DOHH2 (cell line): ENCODE data around the gene RHOU.

Experiments
- H3F3A ChIP-seq: fragments of 200-600 bp; sonication (generic), shearing (Covaris generic); 2 replicates; pipeline ENCODE4 v1.6.0; 2016; ENCODE audit warnings: antibody characterized with exemption, mild to moderate bottlenecking; ENCODE audit not compliant: control insufficient read depth, insufficient read depth
- H3K27ac ChIP-seq: fragments of 200-600 bp; sonication (generic); 2 replicates; pipeline ENCODE4 v1.5.1; 2014; ENCODE audit warnings: low read depth, mild to moderate bottlenecking, low read length, moderate library complexity
- H3K27me3 ChIP-seq: fragments of 200-600 bp; sonication (generic); 2 replicates; pipeline ENCODE4 v1.6.1; 2014; ENCODE audit warnings: mild to moderate bottlenecking, low read length, mixed read lengths; ENCODE audit not compliant: control insufficient read depth
- H3K36me3 ChIP-seq: fragments of 200-600 bp; sonication (generic); 2 replicates; pipeline ENCODE4 v1.6.1; 2014; ENCODE audit warnings: mild to moderate bottlenecking, low read length, moderate library complexity, mixed read lengths; ENCODE audit not compliant: control insufficient read depth
- H3K4me1 ChIP-seq: fragments of 200-600 bp; sonication (generic); 2 replicates; pipeline ENCODE4 v1.6.1; 2014; ENCODE audit warnings: mild to moderate bottlenecking, low read length, mixed read lengths; ENCODE audit not compliant: control insufficient read depth
- H3K4me2 ChIP-seq: fragments of 200-600 bp; sonication (generic); 2 replicates; pipeline ENCODE4 v1.6.0; 2014; ENCODE audit warnings: mild to moderate bottlenecking, low read length, moderate library complexity
- H3K4me3 ChIP-seq: fragments of 200-600 bp; sonication (generic); 2 replicates; pipeline ENCODE4 v1.5.1; 2014; ENCODE audit warnings: mild to moderate bottlenecking, low read length, mixed read lengths
- H3K79me2 ChIP-seq: fragments of 200-600 bp; sonication (generic); 2 replicates; pipeline ENCODE4 v1.6.1; 2014; ENCODE audit warnings: mild to moderate bottlenecking, low read length, mixed read lengths; ENCODE audit not compliant: control insufficient read depth
- H3K9me2 ChIP-seq: fragments of 200-600 bp; sonication (generic); replicated peaks from 2 replicates; pipeline ENCODE4 v1.6.1; 2014; ENCODE audit warnings: mild to moderate bottlenecking, low read length, mixed read lengths; ENCODE audit not compliant: control insufficient read depth
- H3K9me3 ChIP-seq: fragments of 200-600 bp; sonication (generic); 2 replicates; pipeline ENCODE4 v1.6.1; 2014; ENCODE audit warnings: antibody characterized with exemption, low read length, mixed read lengths; ENCODE audit not compliant: control insufficient read depth, insufficient read depth
- H4K20me1 ChIP-seq: fragments of 200-600 bp; sonication (generic); 2 replicates; pipeline ENCODE4 v1.6.0; 2014; ENCODE audit warnings: low read depth, mild to moderate bottlenecking, antibody characterized with exemption, low read length, moderate library complexity; ENCODE audit not compliant: control insufficient read depth, insufficient read depth
- EZH2phosphoT487 ChIP-seq: fragments of 200-600 bp; sonication (generic); IDR thresholded peaks from 2 replicates; pipeline ENCODE4 v1.6.1; 2017; ENCODE audit warnings: borderline replicate concordance, mild to moderate bottlenecking, antibody characterized with exemption, low read length, moderate library complexity, mixed read lengths
- TF ChIP-seq, protein P1 (sequence below): fragments of 200-600 bp; sonication (generic); IDR thresholded peaks from one replicate; pipeline ENCODE4 v1.5.1; 2014; ENCODE audit warnings: antibody characterized with exemption, mild to moderate bottlenecking, low read depth, low read length; ENCODE audit not compliant: poor library complexity, severe bottlenecking

RHOU gene

GRCh38 chr1:228795596-228795995, 60.3 kb downstream of the RHOU start:
- H3K27ac ChIP-seq = no peak overlapping the region
- H3K4me2 ChIP-seq = no peak overlapping the region
- H3K27me3 ChIP-seq = peaks cover 9% of the 10 kb centered on the region
- H3F3A ChIP-seq = no peaks in the 10 kb centered on the region
- H3K9me3 ChIP-seq = no peaks in the 10 kb centered on the region
- H4K20me1 ChIP-seq = no peaks in the 10 kb centered on the region
- no peaks in the 10 kb centered on the region for H3K4me1 ChIP-seq
- no peak overlapping the region for H3K4me3 ChIP-seq
- no peaks in the 10 kb centered on the region for H3K9me2 ChIP-seq
- no peaks in the 10 kb centered on the region for H3K79me2 ChIP-seq
- TF ChIP-seq, protein P1, sequence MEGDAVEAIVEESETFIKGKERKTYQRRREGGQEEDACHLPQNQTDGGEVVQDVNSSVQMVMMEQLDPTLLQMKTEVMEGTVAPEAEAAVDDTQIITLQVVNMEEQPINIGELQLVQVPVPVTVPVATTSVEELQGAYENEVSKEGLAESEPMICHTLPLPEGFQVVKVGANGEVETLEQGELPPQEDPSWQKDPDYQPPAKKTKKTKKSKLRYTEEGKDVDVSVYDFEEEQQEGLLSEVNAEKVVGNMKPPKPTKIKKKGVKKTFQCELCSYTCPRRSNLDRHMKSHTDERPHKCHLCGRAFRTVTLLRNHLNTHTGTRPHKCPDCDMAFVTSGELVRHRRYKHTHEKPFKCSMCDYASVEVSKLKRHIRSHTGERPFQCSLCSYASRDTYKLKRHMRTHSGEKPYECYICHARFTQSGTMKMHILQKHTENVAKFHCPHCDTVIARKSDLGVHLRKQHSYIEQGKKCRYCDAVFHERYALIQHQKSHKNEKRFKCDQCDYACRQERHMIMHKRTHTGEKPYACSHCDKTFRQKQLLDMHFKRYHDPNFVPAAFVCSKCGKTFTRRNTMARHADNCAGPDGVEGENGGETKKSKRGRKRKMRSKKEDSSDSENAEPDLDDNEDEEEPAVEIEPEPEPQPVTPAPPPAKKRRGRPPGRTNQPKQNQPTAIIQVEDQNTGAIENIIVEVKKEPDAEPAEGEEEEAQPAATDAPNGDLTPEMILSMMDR = no peak
- no peak for TF ChIP-seq EZH2phosphoT487
- H3K36me3 ChIP-seq = no peaks in the 10 kb centered on the region
